ENCODE measurements around the gene AKAP11.
"Not testable (repeated sequence)": the region's sequence is repeated elsewhere in the genome, so short reads cannot be mapped to it uniquely, and the experiment has no call there.

Gene AKAP11, protein sequence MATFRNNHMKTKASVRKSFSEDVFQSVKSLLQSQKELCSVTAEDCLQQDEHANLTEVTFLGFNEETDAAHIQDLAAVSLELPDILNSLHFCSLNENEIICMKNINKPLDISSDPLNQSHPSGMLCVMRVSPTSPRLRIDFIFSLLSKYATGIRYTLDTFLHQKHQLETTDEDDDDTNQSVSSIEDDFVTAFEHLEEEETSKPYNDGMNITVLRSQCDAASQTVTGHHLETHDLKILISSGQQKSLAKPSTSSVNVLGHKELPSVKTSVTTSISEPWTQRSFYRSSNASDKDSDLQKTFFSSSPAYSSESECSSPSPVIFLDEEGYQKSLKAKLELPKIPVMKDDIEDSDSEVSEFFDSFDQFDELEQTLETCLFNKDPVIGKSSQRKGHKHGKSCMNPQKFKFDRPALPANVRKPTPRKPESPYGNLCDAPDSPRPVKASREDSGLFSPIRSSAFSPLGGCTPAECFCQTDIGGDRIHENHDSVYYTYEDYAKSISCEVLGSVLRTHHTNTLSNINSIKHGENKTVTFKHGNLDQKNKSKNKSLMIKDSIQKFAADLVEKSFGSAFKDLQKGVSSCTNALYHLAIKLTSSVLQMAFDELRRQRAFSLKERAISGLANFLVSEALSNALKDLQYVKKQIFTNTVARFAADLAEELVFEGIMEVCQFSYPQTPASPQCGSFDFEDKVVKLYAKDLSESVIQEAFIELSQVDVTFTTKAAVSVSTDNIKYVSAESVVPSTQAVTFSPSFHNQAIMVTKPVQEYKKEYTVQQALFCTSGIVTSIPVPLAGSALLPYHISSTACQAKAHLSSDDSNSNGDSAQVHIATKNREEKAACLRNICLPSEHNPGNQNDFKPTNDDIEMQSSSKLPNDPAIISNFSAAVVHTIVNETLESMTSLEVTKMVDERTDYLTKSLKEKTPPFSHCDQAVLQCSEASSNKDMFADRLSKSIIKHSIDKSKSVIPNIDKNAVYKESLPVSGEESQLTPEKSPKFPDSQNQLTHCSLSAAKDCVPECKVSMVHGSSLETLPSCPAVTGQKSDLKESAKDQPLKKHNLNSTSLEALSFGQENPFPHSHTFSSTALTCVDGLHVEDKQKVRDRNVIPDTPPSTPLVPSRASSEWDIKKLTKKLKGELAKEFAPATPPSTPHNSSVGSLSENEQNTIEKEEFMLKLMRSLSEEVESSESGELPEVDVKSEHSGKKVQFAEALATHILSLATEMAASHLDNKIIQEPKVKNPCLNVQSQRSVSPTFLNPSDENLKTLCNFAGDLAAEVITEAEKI (N-terminal part only)

DNA sequence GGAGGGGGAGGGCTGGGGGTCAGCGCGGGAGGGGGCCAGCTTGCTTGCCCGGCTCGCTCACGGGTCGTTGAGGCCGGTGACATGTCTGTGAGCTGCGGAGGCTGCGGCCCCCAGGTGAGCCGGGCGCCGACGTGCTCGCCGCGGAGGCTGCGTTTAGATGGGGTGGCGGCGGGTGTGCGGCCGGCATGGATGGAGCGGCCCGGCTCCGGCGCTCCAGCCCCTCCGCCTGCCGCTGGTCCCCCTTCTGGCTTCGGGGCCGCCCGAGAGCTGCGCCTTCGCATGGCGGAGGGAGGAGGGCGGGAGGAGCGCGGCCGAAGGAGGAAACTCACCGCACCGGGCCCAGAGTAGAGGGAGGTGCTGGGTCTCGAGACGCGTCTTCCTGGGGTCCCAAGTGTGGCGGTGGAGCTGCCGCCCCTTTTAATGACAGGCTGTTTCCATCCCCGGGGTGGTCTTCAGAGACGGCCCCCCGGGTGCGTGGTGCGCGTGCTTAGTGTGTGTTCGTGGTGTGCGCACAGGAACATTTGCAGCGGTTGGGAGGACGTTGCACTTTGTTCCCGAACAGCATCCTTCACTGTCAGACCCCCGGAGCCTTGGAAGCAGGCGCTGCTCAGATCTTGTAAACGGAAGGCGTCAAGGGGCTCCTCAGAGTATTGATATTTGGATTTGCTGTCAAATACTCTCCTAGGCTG lies at the start of gene AKAP11:
TSS of gene AKAP11 (plus strand) at position 38 of the 689 bp plus-strand sequence. CDS start 14,197 bp downstream, outside the sequence.
- DNase-seq = peak; percentile 25 to 39

DNA sequence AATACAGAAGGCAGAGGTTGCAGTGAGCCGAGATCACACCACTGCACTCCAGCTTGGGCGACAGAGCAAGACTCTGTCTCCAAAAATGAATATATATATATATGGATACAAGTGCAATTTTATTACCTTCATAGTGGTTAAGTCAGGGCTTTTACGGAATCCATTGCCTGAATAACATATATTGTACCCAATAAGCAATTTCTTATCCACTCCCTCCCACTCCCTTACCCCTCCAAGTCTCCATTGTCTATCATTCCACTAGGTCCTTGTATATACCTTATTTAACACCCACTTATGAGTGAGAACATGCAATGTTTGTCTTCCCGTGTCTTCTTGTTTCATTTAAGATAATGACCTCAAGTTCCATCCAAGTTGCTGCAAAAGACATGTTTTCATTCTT lies 48.3 kb upstream of the AKAP11 start:
- no peak for DNase-seq

DNA sequence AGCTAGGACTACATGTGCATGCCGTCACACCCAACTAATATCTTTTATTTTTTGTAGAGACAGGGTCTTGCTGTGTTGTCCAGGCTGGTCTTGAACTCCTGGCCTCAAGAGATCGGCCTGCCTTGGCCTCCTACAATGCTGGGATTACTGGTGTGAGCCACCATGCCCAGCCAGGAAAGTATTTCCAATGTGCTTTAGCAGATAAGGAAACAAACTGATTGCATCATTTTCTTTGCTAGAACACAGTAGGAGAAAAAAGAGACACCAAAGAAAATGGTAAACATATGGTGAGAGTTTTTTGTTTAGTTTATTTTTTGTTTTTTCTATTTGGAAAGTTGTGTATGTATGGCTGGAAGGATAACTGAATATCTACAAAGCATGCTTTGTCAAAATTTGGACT lies 46.9 kb upstream of the AKAP11 start:
- DNase-seq = no peak

- DNase-seq = not testable (repeated sequence)
Observed at GRCh38 chr13:42226759-42227158, 45.2 kb upstream of the AKAP11 start.

DNA sequence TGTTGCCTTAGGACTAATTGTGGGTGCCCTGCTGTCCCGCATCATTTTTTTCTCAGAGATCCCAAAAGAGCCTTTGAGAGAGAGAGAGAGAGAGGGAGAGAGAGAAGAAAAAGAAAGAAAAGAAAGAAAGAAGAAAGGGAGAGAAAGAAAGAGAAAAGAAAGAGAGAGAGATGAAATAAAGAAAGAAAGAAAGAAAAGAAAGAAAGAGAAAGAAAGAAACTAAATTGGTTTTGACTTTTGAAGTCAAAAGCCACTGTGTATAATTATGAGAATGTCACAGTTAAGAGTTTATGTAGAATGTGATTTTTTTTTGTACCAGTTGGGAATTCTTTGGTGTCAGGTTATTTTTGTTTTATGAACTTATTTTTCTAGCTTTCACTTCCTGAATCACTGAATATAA lies 43.4 kb upstream of the AKAP11 start:
- DNase-seq = no peak

DNA sequence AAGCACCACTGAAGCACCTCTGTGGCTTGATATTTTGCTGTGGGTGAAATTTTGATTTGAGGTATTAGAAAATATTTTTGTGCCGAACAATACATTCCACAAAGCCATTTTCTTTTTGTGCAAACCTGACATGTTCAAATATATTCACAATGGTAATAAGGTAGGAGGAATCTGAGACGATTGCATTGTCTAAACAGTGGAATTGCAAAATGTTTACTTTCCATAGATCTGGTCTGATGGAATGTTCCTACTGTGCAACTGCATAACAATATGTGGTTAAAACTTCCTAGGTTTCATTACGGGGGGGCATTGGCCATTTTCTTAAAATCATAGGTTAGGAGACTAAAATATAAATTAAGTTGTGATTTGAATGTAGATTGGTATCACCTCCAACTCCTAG lies 42.7 kb upstream of the AKAP11 start:
- DNase-seq = no peak

DNA sequence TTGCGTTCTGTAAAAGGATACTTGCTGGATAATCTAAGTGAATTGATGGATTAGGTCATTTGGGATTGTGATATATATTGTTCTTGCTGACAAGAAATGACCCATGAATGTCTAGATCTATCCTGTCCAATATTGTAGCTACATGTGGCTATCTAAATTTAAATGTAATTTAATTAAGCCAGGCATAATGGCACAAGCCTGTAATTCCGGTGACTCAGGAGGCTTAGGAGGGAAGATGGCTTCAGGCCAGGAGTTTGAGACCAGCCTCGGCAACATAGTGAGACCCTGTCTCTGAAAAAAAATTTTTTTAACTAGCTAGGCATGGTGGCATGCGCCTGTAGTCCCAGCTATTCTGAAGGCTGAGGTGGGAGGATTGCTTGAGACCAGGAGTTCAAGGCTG lies 39.3 kb upstream of the AKAP11 start:
- no peak for DNase-seq

- no peak for DNase-seq
Observed at GRCh38 chr13:42233726-42234125, 38.2 kb upstream of the AKAP11 start.

- DNase-seq = no peak
Observed at GRCh38 chr13:42239161-42239560, 32.8 kb upstream of the AKAP11 start.

- DNase-seq = no peak
Observed at GRCh38 chr13:42239644-42240043, 32.3 kb upstream of the AKAP11 start.

GRCh38 chr13:42246541-42246940 lies 25.4 kb upstream of the AKAP11 start:
- DNase-seq = no peak

GRCh38 chr13:42247883-42248282 lies 24.1 kb upstream of the AKAP11 start:
- no peak for DNase-seq

DNA sequence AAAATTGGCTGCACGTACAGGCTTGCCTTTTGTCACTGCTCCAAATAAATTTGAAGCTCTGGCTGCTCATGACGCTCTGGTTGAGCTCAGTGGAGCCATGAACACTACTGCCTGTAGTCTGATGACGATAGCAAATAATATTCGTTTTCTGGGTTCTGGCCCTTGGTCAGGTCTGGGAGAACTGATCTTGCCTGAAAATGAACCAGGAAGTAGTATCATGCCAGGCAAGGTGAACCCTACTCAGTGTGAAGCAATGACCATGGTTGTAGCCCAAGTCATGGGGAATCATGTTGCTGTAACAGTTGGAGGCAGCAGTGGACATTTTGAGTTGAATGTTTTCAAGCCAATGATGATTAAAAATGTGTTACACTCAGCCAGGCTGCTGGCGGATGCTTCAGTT lies 16.1 kb upstream of the AKAP11 start:
- DNase-seq = no peak

GRCh38 chr13:42258747-42259146 lies 13.2 kb upstream of the AKAP11 start:
- no peak for DNase-seq

DNA sequence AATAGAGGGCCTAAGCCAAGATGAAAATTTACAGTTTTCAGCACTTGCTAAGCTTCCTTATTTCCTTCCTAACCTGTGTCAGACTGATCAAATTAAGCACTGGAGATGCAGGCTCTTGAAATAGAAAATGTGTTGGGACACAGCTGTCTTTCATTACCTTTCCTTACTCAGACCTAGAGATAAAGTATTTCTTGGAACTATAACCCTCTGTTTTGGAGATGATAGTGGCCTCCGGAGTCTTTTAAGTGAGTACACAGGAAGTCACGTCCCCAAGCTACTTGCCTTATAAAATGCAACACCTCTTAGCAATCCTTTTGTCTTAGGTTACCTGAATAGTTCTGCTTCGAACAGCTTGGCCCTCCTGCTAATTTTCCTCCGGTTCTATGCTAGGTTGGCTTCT lies 12.4 kb upstream of the AKAP11 start:
- DNase-seq = no peak

DNA sequence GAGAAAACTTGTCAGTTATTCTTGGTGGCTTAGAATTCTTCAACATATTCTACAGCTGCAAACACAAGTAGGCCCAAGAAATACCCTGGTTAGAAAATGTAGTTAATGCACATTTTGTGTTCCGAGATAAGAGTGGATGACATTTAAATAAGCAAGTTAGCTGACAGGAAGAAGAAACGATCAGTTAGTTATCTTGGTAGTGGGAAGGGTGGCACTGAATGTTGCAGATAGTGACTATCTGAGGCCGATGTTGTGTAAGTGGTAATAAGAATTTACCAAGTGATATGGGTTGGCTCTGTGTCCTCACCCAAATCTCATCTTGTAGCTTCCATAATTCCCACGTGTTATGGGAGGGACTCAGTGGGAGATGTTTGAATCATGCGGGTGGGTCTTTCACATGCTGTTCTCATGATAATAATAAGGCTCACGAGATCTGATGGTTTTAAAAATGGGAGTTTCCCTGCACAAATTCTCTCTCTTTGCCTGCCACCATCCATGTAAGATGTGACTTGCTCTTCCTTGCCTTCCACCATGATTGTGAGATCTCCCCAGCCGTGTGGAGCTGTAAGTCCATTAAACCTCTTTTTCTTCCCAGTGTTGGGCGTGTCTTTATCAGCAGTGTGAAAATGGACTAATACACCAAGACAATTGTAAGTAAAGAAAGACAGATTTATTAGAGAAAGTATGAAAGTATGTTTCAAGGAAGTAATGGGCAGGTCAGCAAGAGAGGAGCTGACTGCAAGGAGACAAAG lies 10.9 kb upstream of the AKAP11 start:
- no peak for DNase-seq

GRCh38 chr13:42266473-42266872 lies 5.5 kb upstream of the AKAP11 start:
- DNase-seq = no peak

DNA sequence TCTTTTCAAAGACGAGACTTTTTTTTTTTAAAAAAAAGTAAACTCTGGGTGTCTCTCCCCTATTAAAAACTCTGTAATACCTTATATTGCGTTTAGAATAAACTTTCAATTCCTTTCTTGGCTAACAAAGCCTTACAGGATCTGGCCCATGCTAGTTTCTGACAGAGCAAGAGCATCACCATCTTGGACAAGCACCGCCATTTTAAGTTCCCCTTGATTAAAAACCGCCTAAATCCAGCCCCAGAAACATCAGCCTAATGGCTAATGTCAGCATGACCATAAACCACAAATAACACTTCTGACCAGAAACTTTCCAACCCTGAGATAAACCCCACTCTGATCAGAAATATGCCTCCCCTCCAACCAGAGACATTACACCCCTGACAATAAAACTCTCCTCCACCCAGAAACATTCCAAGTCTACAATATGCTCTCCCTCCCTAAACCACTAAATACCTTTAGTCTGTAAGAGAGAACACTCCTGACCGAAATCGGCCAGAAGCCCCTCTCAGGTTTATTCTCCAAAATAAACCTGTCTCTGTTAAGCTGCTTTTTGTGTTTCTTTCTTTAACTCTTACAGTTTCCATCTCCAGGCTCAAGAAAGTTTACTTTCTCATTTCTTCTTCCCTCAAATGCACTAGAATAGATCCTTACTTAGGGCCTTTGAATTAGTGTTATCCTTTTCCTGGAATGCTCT lies 1.6 kb upstream of the AKAP11 start:
- no peak for DNase-seq

- DNase-seq = no peak
Observed at GRCh38 chr13:42270857-42271215, 1.1 kb upstream of the AKAP11 start.

- DNase-seq = peak; percentile 89 to 92
Observed at GRCh38 chr13:42271337-42272114, 426 bp upstream of the AKAP11 start.
